Endothelial cell of umbilical vein (primary cell): ENCODE data around the gene XPNPEP1. TPM values are rescaled to one million over a fixed set of nuclear protein-coding genes. Genes with fewer than 3 reads are reported as not detected.

Experiments
- BruUV-seq: library from RNA; stranded (reverse); fragments of 400-500 nt; replicated peaks from 2 replicates; lab custom pipeline; 2021; lab: Mats Ljungman, UMichigan
- CTCF ChIA-PET: fragments of 300-600, 350-600 bp; sonication (Branson Sonifier 250); formaldehyde crosslinking; loops from one replicate; lab custom pipeline; 2021; ENCODE audit warnings: antibody characterized with exemption, inconsistent platforms; lab: Charles Lee
- POLR2A ChIA-PET: fragments of 300-600, 350-600 bp; sonication (Branson Sonifier 250); formaldehyde crosslinking; loops from one replicate; lab custom pipeline; 2021; ENCODE audit warnings: antibody characterized with exemption, inconsistent platforms; lab: Charles Lee
- DNase-seq: peaks from one replicate; pipeline ENCODE4 v3.0.0-alpha.2; 2011; ENCODE audit warnings: low read depth, low spot score
- FAIRE-seq: peaks from 2 replicates; lab custom pipeline; 2011; peaks lifted over from hg19 to GRCh38; lab: Jason Lieb, UNC
- H2AFZ ChIP-seq: 2 replicates; pipeline ENCODE4 v1.6.0; 2012; ENCODE audit warnings: low read depth, low read length, control low read depth, inconsistent platforms
- H3K27ac ChIP-seq: 2 replicates; pipeline ENCODE4 v1.5.1; 2011; ENCODE audit warnings: low read depth, mild to moderate bottlenecking, control low read depth, low read length, moderate library complexity; ENCODE audit not compliant: insufficient read depth
- H3K27me3 ChIP-seq, 2 experiments: 2 replicates each; pipeline versions ENCODE4 v1.6.0 to v1.6.1; 2011; ENCODE audit warnings: low read length in 2 of 2, mixed read lengths in 1 of 2; ENCODE audit not compliant: control insufficient read depth in 2 of 2, insufficient read depth in 2 of 2
- H3K36me3 ChIP-seq, 2 experiments: 2 replicates in 1 of 2; 3 replicates in 1 of 2; pipeline ENCODE4 v1.5.1; 2011; ENCODE audit warnings: low read length in 2 of 2, mild to moderate bottlenecking in 1 of 2, moderate library complexity in 1 of 2; ENCODE audit not compliant: control insufficient read depth in 2 of 2, insufficient read depth in 2 of 2; ENCODE audit errors: extremely low read depth in 1 of 2
- H3K4me1 ChIP-seq: 3 replicates; pipeline ENCODE4 v1.5.1; 2011; ENCODE audit warnings: mild to moderate bottlenecking, low read length; ENCODE audit not compliant: control insufficient read depth, insufficient read depth; ENCODE audit errors: extremely low read depth
- H3K4me2 ChIP-seq: 2 replicates; pipeline ENCODE4 v1.6.1; 2011; ENCODE audit warnings: low read length, control low read depth, mixed read lengths; ENCODE audit not compliant: insufficient read depth
- H3K4me3 ChIP-seq, 3 experiments: fragments of 200-600 bp in 1 of 3; sonication (generic), shearing (Covaris generic) in 1 of 3; replicated peaks in 1 of 3; 2 replicates each; pipeline ENCODE4 v1.5.1; 2011 to 2016; ENCODE audit warnings: control low read depth in 3 of 3, low read length in 3 of 3, mild to moderate bottlenecking in 2 of 3, inconsistent platforms in 1 of 3, low read depth in 1 of 3, moderate library complexity in 1 of 3; ENCODE audit not compliant: insufficient read depth in 1 of 3
- H3K79me2 ChIP-seq: 2 replicates; pipeline ENCODE4 v1.6.0; 2012; ENCODE audit warnings: low read length, inconsistent platforms; ENCODE audit not compliant: control insufficient read depth, insufficient read depth
- H3K9ac ChIP-seq: replicated peaks from 2 replicates; pipeline ENCODE3; 2011; ENCODE audit warnings: low read length, control low read depth; ENCODE audit not compliant: insufficient read depth; ENCODE audit errors: extremely low read depth
- H3K9me1 ChIP-seq: replicated peaks from 3 replicates; pipeline ENCODE4 v1.6.0; 2011; ENCODE audit warnings: mild to moderate bottlenecking, low read length; ENCODE audit not compliant: control insufficient read depth, insufficient read depth; ENCODE audit errors: extremely low read depth
- H3K9me3 ChIP-seq: replicated peaks from 2 replicates; pipeline ENCODE4 v1.5.1; 2012; ENCODE audit warnings: low read length, inconsistent platforms; ENCODE audit not compliant: control insufficient read depth, insufficient read depth
- H4K20me1 ChIP-seq: replicated peaks from 2 replicates; pipeline ENCODE3; 2011; ENCODE audit warnings: mild to moderate bottlenecking, low read length; ENCODE audit not compliant: control insufficient read depth, insufficient read depth; ENCODE audit errors: extremely low read depth
- CTCF ChIP-seq, 2 donors: IDR thresholded peaks; 1 replicate in 1 of 2; 2 replicates in 1 of 2; pipeline ENCODE4 v1.5.1; 2011; ENCODE audit warnings: low read length in 2 of 2, mild to moderate bottlenecking in 2 of 2, moderate library complexity in 2 of 2, control low read depth in 1 of 2, inconsistent platforms in 1 of 2, low read depth in 1 of 2; ENCODE audit not compliant: insufficient read depth in 1 of 2; ENCODE audit errors: extremely low read depth in 1 of 2
- EZH2 ChIP-seq: IDR thresholded peaks from 2 replicates; pipeline ENCODE4 v1.6.1; 2012; ENCODE audit warnings: borderline replicate concordance, low read depth, mild to moderate bottlenecking, moderate library complexity, low read length, inconsistent platforms; ENCODE audit not compliant: severe bottlenecking
- FOS ChIP-seq: IDR thresholded peaks from 2 replicates; pipeline ENCODE4 v1.6.1; 2011; ENCODE audit warnings: mild to moderate bottlenecking, low read length, moderate library complexity, borderline replicate concordance; ENCODE audit not compliant: insufficient read depth
- GATA2 ChIP-seq: IDR thresholded peaks from 2 replicates; pipeline ENCODE4 v1.7.0; 2011; ENCODE audit warnings: low read depth, mild to moderate bottlenecking, moderate library complexity, mixed read lengths, low read length; ENCODE audit not compliant: insufficient read length, insufficient read depth
- JUN ChIP-seq: IDR thresholded peaks from 2 replicates; pipeline ENCODE4 v1.6.1; 2011; ENCODE audit warnings: borderline replicate concordance, low read depth; ENCODE audit not compliant: insufficient read length, insufficient read depth
- MAX ChIP-seq: IDR thresholded peaks from 2 replicates; pipeline ENCODE4 v1.6.1; 2011; ENCODE audit not compliant: insufficient read depth, insufficient read length
- MYC ChIP-seq: IDR thresholded peaks from one replicate; pipeline ENCODE4 v1.6.1; 2011; ENCODE audit warnings: mild to moderate bottlenecking, low read depth, low read length
- POLR2A ChIP-seq: IDR thresholded peaks from 2 replicates; pipeline ENCODE4 v1.6.1; 2012; ENCODE audit warnings: low read depth, mild to moderate bottlenecking, control low read depth, low read length
- POLR2AphosphoS5 ChIP-seq: IDR thresholded peaks from 2 replicates; pipeline ENCODE4 v1.6.1; 2012; ENCODE audit warnings: low read depth, mild to moderate bottlenecking, control low read depth, low read length, moderate library complexity; ENCODE audit not compliant: insufficient read depth
- dilution Hi-C: fragments of 300-500 bp; cut with MboI; formaldehyde crosslinking; loops from one replicate; pipeline ENCODE4 v1.15.0; 2019; ENCODE audit warnings: low sequenced_read_pairs; ENCODE audit not compliant: extremely low pct_ligation_motif_present
- intact Hi-C: fragments of 100-400 bp; cut with micrococcal nuclease; formaldehyde crosslinking; loops from one replicate; pipeline ENCODE4 v1.10.0; 2022
- polyA plus RNA-seq, 4 experiments: library from polyadenylated mRNA; depleted of rRNA in 3 of 4; stranded (reverse) in 3 of 4; unstranded in 1 of 4; fragments of >200 nt; gene quantifications; 2 replicates each; pipeline versions ENCODE4 v1.2.1 to v1.2.3, GENCODE V29; 2011 to 2012; ENCODE audit warnings: missing spikeins in 1 of 4
- total RNA-seq: library from RNA; stranded (reverse); gene quantifications from 2 replicates; pipeline ENCODE4 v1.2.3, GENCODE V29; 2021

The XPNPEP1 gene
- total and polyA plus RNA-seq, 2 donors (not counting 3 experiments of a cell fraction or from before 2014, with no cell fraction given): 81.1 to 245 TPM

GRCh38 chr10:109920016-109920415 is 3.3 kb downstream of the XPNPEP1 start:
- intact Hi-C loops: loop anchor here (5.0 kb wide), 1 partner anchor 47 kb away; no protein-coding TSS in a partner anchor
- DNase-seq: no peak

More at GRCh38 chr10:109920016-109920415, 3.3 kb downstream of the XPNPEP1 start:
- Histone ChIP-seq H3K9me1 (no peaks in the 10 kb centered on the region), H3K9ac (no peak overlapping the region), H3K4me1 (peaks cover 19% of the 10 kb centered on the region), H3K4me3 (no peak overlapping the region), H3K27me3 (no peaks in the 10 kb centered on the region), H3K4me2 (no peak overlapping the region), H3K9me3 (no peaks in the 10 kb centered on the region), H3K79me2 (peaks cover 60% of the 10 kb centered on the region), H3K27ac (no peak overlapping the region), H3K36me3 (no peaks in the 10 kb centered on the region), H2AFZ (no peak overlapping the region), H4K20me1 (no peaks in the 10 kb centered on the region)
- dilution Hi-C loops: no loop called here
- TF ChIP-seq POLR2A (no peak), CTCF (IDR thresholded peaks at IDR 0.05; ENCODE audit: extremely low read depth in 1 of 2, insufficient read depth in 1 of 2, low read depth in 1 of 2, low read length in 2 of 2) (no peak), MAX (no peak), POLR2AphosphoS5 (no peak), MYC (no peak), FOS (no peak), EZH2 (no peak), GATA2 (no peak), JUN (no peak)
- POLR2A ChIA-PET: no interaction called here
- CTCF ChIA-PET: no interaction called here
- no peak for FAIRE-seq
- BruUV-seq: no TSS peak
